ENCODE results near the gene BORCS6. TPM values are rescaled to one million over a fixed set of nuclear protein-coding genes. Genes with fewer than 3 reads are reported as not detected.

BORCS6 gene
- total and polyA plus RNA-seq, 2 of the 13 experiments (the other 11 are each of a cell fraction or from before 2014, with no cell fraction given), result 2.0 to 5.1 TPM

DNA sequence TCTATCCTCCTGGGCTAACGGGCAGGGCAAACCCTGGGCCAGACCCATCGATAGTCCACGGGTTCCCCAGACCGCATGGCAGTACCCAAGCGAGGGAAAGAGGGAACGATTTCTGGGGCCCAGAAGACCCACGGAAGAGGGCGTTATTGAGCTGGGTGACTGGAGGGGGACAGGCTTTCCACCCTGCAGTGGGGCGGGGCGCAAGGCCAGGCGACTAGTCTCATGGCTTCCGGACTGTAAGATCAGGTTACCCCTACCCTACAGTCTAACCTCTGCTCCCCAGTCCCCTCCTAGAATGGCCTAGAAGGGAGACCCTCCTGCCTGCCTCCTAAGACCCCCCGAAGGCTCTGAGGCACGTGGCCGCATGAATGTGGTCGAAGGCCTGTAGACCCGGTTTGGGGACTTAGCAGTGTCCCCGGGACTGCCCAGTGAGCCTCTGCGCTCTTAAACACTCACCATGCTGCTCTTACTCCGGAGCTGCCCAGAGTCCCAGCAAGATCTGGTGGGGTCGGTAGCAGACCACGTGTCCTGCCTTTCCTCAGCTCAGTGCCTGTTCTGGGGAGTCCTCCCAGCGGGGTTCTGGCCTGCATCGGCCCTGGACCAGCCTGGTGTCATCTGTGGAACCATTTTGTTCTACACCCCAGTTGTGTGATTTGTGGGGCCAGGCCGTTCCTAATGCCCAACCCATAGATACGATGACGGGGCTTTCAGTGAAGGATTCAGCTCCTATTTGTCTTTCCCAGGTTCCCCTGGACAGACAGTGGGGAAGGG is 33.6 kb upstream of the BORCS6 start (continued):
- TF ChIP-seq, protein P1, sequence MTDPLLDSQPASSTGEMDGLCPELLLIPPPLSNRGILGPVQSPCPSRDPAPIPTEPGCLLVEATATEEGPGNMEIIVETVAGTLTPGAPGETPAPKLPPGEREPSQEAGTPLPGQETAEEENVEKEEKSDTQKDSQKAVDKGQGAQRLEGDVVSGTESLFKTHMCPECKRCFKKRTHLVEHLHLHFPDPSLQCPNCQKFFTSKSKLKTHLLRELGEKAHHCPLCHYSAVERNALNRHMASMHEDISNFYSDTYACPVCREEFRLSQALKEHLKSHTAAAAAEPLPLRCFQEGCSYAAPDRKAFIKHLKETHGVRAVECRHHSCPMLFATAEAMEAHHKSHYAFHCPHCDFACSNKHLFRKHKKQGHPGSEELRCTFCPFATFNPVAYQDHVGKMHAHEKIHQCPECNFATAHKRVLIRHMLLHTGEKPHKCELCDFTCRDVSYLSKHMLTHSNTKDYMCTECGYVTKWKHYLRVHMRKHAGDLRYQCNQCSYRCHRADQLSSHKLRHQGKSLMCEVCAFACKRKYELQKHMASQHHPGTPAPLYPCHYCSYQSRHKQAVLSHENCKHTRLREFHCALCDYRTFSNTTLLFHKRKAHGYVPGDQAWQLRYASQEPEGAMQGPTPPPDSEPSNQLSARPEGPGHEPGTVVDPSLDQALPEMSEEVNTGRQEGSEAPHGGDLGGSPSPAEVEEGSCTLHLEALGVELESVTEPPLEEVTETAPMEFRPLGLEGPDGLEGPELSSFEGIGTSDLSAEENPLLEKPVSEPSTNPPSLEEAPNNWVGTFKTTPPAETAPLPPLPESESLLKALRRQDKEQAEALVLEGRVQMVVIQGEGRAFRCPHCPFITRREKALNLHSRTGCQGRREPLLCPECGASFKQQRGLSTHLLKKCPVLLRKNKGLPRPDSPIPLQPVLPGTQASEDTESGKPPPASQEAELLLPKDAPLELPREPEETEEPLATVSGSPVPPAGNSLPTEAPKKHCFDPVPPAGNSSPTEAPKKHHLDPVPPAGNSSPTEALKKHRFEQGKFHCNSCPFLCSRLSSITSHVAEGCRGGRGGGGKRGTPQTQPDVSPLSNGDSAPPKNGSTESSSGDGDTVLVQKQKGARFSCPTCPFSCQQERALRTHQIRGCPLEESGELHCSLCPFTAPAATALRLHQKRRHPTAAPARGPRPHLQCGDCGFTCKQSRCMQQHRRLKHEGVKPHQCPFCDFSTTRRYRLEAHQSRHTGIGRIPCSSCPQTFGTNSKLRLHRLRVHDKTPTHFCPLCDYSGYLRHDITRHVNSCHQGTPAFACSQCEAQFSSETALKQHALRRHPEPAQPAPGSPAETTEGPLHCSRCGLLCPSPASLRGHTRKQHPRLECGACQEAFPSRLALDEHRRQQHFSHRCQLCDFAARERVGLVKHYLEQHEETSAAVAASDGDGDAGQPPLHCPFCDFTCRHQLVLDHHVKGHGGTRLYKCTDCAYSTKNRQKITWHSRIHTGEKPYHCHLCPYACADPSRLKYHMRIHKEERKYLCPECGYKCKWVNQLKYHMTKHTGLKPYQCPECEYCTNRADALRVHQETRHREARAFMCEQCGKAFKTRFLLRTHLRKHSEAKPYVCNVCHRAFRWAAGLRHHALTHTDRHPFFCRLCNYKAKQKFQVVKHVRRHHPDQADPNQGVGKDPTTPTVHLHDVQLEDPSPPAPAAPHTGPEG (CRISPR knock-in tag; IDR thresholded peaks at IDR 0.05), result 0 out of 2 replicates have a peak, but pooled peaks have one; percentile 37
- TF ChIP-seq ZNF326 (CRISPR knock-in tag; IDR thresholded peaks at IDR 0.05; ENCODE audit: borderline replicate concordance) (no peak), CREB1 (IDR thresholded peaks at IDR 0.05) (no peak), CREB1 (CRISPR knock-in tag; IDR thresholded peaks at IDR 0.05) (no peak), KLF12 (CRISPR knock-in tag; IDR thresholded peaks at IDR 0.05; ENCODE audit: borderline replicate concordance) (0 out of 2 replicates have a peak, but pooled peaks have one; percentile 30), HNF4G (IDR thresholded peaks at IDR 0.05; ENCODE audit: borderline replicate concordance, low read depth, low read length) (no peak), HNF4G (CRISPR knock-in tag; IDR thresholded peaks at IDR 0.05; ENCODE audit: borderline replicate concordance, low read depth) (no peak), HOXA3 (CRISPR knock-in tag; IDR thresholded peaks at IDR 0.05) (no peak), ZNF749 (CRISPR knock-in tag; IDR thresholded peaks at IDR 0.05; ENCODE audit: borderline replicate concordance) (peak; percentile 70; the same call in 1 of the 2 replicates), FOXC1 (CRISPR knock-in tag; IDR thresholded peaks at IDR 0.05; ENCODE audit: borderline replicate concordance) (0 out of 2 replicates have a peak, but pooled peaks have one; percentile 25), MEIS2 (CRISPR knock-in tag; IDR thresholded peaks at IDR 0.05) (no peak), ERF (CRISPR knock-in tag; IDR thresholded peaks at IDR 0.05) (no peak), AHR (CRISPR knock-in tag; IDR thresholded peaks at IDR 0.05) (no peak), ZC3H4 (CRISPR knock-in tag; IDR thresholded peaks at IDR 0.05; ENCODE audit: borderline replicate concordance) (peak; percentile 62; the same call in 1 of the 2 replicates), HDAC1 (CRISPR knock-in tag; IDR thresholded peaks at IDR 0.05) (no peak), ZNF260 (CRISPR knock-in tag; IDR thresholded peaks at IDR 0.05; ENCODE audit: borderline replicate concordance, low read depth) (0 out of 2 replicates have a peak, but pooled peaks have one; percentile 35), ZNF710 (CRISPR knock-in tag; IDR thresholded peaks at IDR 0.05; ENCODE audit: borderline replicate concordance) (no peak; the same call in 1 of the 2 replicates), MLLT10 (CRISPR knock-in tag; IDR thresholded peaks at IDR 0.05) (no peak), GFI1 (CRISPR knock-in tag; IDR thresholded peaks at IDR 0.05; ENCODE audit: borderline replicate concordance) (peak; percentile 64; the same call in 1 of the 2 replicates)
- TF ChIP-seq, protein P2, sequence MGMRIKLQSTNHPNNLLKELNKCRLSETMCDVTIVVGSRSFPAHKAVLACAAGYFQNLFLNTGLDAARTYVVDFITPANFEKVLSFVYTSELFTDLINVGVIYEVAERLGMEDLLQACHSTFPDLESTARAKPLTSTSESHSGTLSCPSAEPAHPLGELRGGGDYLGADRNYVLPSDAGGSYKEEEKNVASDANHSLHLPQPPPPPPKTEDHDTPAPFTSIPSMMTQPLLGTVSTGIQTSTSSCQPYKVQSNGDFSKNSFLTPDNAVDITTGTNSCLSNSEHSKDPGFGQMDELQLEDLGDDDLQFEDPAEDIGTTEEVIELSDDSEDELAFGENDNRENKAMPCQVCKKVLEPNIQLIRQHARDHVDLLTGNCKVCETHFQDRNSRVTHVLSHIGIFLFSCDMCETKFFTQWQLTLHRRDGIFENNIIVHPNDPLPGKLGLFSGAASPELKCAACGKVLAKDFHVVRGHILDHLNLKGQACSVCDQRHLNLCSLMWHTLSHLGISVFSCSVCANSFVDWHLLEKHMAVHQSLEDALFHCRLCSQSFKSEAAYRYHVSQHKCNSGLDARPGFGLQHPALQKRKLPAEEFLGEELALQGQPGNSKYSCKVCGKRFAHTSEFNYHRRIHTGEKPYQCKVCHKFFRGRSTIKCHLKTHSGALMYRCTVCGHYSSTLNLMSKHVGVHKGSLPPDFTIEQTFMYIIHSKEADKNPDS (CRISPR knock-in tag; IDR thresholded peaks at IDR 0.05), result no peak

Measured in HepG2 (cell line).